Large intestine (tissue), 3 donors: ENCODE measurements around the gene CYP3A7. TPM values are rescaled to one million over a fixed set of nuclear protein-coding genes. Genes with fewer than 3 reads are reported as not detected.
"Not testable (repeated sequence)": the region's sequence is repeated elsewhere in the genome, so short reads cannot be mapped to it uniquely, and the experiment has no call there.

ENCODE experiments used
- DNase-seq, 2 donors: peaks; one replicate each; pipeline versions ENCODE4 v3.0.0 to v3.0.0-alpha.2; 2013
- H3K27ac ChIP-seq: one replicate; pipeline ENCODE4 v1.5.1; 2013; ENCODE audit warnings: low read length
- H3K27me3 ChIP-seq: 2 replicates; pipeline ENCODE4 v1.6.1; 2013; ENCODE audit warnings: low read length; ENCODE audit not compliant: control insufficient read depth, insufficient read depth
- H3K36me3 ChIP-seq: 2 replicates; pipeline ENCODE4 v1.6.1; 2013; ENCODE audit warnings: low read length; ENCODE audit not compliant: control insufficient read depth, insufficient read depth
- H3K4me1 ChIP-seq: one replicate; pipeline ENCODE4 v1.6.1; 2013; ENCODE audit warnings: low read length; ENCODE audit not compliant: control insufficient read depth, insufficient read depth
- H3K4me3 ChIP-seq: one replicate; pipeline ENCODE4 v1.5.1; 2013; ENCODE audit warnings: low read length
- H3K9me3 ChIP-seq: one replicate; pipeline ENCODE4 v1.6.1; 2013; ENCODE audit warnings: mild to moderate bottlenecking, low read depth, low read length, moderate library complexity; ENCODE audit not compliant: control insufficient read depth
- WGBS: methylation state at CpG from one replicate; pipeline ENCODE4 v1.1.5; 2013; ENCODE audit warnings: low lambda C conversion rate; ENCODE audit not compliant: insufficient coverage; 5-methylcytosine and 5-hydroxymethylcytosine counted together
- polyA plus RNA-seq: library from polyadenylated mRNA; unstranded; fragments of 120-200 nt; gene quantifications from one replicate; pipeline ENCODE4 v1.2.1, GENCODE V29; 2013

Gene CYP3A7
- polyA plus RNA-seq, 1 donor: 1.8 TPM

GRCh38 chr7:99685871-99686608 is 49.0 kb downstream of the CYP3A7 start:
- WGBS: no CpG with 5 or more reads among the region's 14 CpGs

DNA sequence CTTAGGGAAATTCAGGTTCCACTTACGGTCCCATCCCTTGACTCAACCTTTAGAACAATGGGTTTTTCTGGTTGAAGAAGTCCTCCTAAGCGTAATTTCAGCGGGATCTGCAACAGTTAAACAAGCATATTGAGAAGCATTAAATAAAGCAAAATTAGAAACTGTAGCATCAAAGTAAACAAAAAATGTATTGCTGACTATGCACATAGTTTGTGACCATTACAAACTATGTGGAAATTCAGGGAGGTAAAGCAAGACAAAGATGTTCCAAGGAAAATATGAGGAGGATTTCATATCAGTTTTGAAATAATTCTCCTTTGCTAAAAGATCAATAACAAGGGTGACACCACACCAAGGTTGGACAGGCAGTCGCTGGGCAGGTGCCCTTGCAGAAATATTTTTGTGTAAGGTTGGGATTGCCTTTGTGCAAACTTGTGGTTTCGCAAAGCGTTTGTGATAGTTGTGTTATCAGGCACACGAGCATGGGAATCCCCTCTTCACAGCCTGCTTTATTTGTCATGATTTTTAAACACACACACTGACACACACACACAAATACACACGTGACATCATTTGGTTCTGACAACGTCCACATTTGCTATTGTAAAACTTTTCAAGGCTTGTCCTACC is 49.8 kb downstream of the CYP3A7 start:
- WGBS: 100% methylated on average over 1 of the region's 9 CpGs

More at GRCh38 chr7:99685871-99686608, 49.0 kb downstream of the CYP3A7 start:
- H3K27ac ChIP-seq, DNase-seq, H3K4me3 ChIP-seq, H3K9me3 ChIP-seq, H3K27me3 ChIP-seq, H3K36me3 ChIP-seq, H3K4me1 ChIP-seq: not testable (repeated sequence)

GRCh38 chr7:99679400-99680191 is 55.4 kb downstream of the CYP3A7 start, which contains the start of gene CYP3A5:
TSS of gene CYP3A5 (minus strand) at chr7:99679996. CDS start at chr7:99679896, 100 bp downstream.
- no peaks in the 10 kb centered on the region for H3K9me3 ChIP-seq
- peak; percentile 77 to 90 for DNase-seq
- peak within 1 kb of the TSS; percentile 67 for H3K27ac ChIP-seq
- H3K27me3 ChIP-seq: no peaks in the 10 kb centered on the region
- no CpG with 5 or more reads among the region's 10 CpGs for WGBS
- peaks cover 18% of the 10 kb centered on the region for H3K36me3 ChIP-seq
- H3K4me1 ChIP-seq: peaks cover 27% of the 10 kb centered on the region
- H3K4me3 ChIP-seq: peak within 1 kb of the TSS; percentile 48

More for the DNA sequence above, 49.8 kb downstream of the CYP3A7 start:
- Histone ChIP-seq H3K4me1 (peaks cover under 1% of the 10 kb centered on the region), H3K27ac (no peak overlapping the region), H3K27me3 (no peaks in the 10 kb centered on the region), H3K36me3 (no peaks in the 10 kb centered on the region), H3K4me3 (no peak overlapping the region), H3K9me3 (no peaks in the 10 kb centered on the region)
- no peak for DNase-seq

- Histone ChIP-seq H3K27me3 (no peaks in the 10 kb centered on the region), H3K36me3 (peaks cover 24% of the 10 kb centered on the region), H3K27ac (peak overlapping the region; percentile 67), H3K4me3 (peak overlapping the region; percentile 48), H3K4me1 (peaks cover 27% of the 10 kb centered on the region), H3K9me3 (no peaks in the 10 kb centered on the region)
- peak; percentile 78 to 93 for DNase-seq
- no CpG with 5 or more reads among the region's 4 CpGs for WGBS
Observed at GRCh38 chr7:99679032-99679399, 56.0 kb downstream of the CYP3A7 start.

- no peaks in the 10 kb centered on the region for H3K9me3 ChIP-seq
- peaks cover 35% of the 10 kb centered on the region for H3K36me3 ChIP-seq
- peak overlapping the region; percentile 48 for H3K4me3 ChIP-seq
- WGBS: no CpG with 5 or more reads among the region's 2 CpGs
- H3K4me1 ChIP-seq: peaks cover 36% of the 10 kb centered on the region
- no peaks in the 10 kb centered on the region for H3K27me3 ChIP-seq
- peak overlapping the region; percentile 67 for H3K27ac ChIP-seq
- peak; percentile 29 to 75 for DNase-seq
Observed at GRCh38 chr7:99677648-99678045, 57.3 kb downstream of the CYP3A7 start.

GRCh38 chr7:99677013-99677647 is 57.9 kb downstream of the CYP3A7 start:
- peaks cover 37% of the 10 kb centered on the region for H3K4me1 ChIP-seq
- peak in 1 of 2 donors; percentile 58 for DNase-seq
- no CpG with 5 or more reads among the region's 4 CpGs for WGBS
- H3K9me3 ChIP-seq: no peaks in the 10 kb centered on the region
- H3K4me3 ChIP-seq: peak overlapping the region; percentile 48
- H3K36me3 ChIP-seq: peaks cover 40% of the 10 kb centered on the region
- H3K27ac ChIP-seq: peak overlapping the region; percentile 67
- no peaks in the 10 kb centered on the region for H3K27me3 ChIP-seq

- Histone ChIP-seq H3K36me3 (peaks cover 55% of the 10 kb centered on the region), H3K4me3 (no peak overlapping the region), H3K4me1 (peaks cover 35% of the 10 kb centered on the region), H3K9me3 (no peaks in the 10 kb centered on the region), H3K27ac (no peak overlapping the region), H3K27me3 (no peaks in the 10 kb centered on the region)
- no CpG with 5 or more reads among the region's 2 CpGs for WGBS
- no peak for DNase-seq
Observed at GRCh38 chr7:99674995-99675742, 59.8 kb downstream of the CYP3A7 start.

GRCh38 chr7:99672573-99672972 is 62.4 kb downstream of the CYP3A7 start:
- H3K4me3 ChIP-seq: no peak overlapping the region
- peak; percentile 53 to 76 for DNase-seq
- H3K27me3 ChIP-seq: no peaks in the 10 kb centered on the region
- H3K4me1 ChIP-seq: peaks cover 24% of the 10 kb centered on the region
- no peaks in the 10 kb centered on the region for H3K9me3 ChIP-seq
- 80% methylated on average over 1 of the region's 7 CpGs for WGBS
- peak overlapping the region; percentile 19 for H3K27ac ChIP-seq
- H3K36me3 ChIP-seq: peaks cover 67% of the 10 kb centered on the region

GRCh38 chr7:99669782-99670181 is 65.2 kb downstream of the CYP3A7 start:
- Histone ChIP-seq H3K27me3 (no peaks in the 10 kb centered on the region), H3K27ac (no peak overlapping the region), H3K36me3 (peaks cover 73% of the 10 kb centered on the region), H3K4me1 (peaks cover 10% of the 10 kb centered on the region), H3K4me3 (no peak overlapping the region), H3K9me3 (no peaks in the 10 kb centered on the region)
- DNase-seq: no peak
- WGBS: no CpG with 5 or more reads among the region's 3 CpGs
